NCI-H2196 treated with DMSO at 0.1 percent for 48 hours (cell line): ENCODE results near the gene GLCCI1.

Source experiments
- DNase-seq: peaks from one replicate; lab custom pipeline; 2025; ENCODE audit not compliant: unreplicated experiment; lab: John Stamatoyannopoulos, UW

Gene GLCCI1

DNA sequence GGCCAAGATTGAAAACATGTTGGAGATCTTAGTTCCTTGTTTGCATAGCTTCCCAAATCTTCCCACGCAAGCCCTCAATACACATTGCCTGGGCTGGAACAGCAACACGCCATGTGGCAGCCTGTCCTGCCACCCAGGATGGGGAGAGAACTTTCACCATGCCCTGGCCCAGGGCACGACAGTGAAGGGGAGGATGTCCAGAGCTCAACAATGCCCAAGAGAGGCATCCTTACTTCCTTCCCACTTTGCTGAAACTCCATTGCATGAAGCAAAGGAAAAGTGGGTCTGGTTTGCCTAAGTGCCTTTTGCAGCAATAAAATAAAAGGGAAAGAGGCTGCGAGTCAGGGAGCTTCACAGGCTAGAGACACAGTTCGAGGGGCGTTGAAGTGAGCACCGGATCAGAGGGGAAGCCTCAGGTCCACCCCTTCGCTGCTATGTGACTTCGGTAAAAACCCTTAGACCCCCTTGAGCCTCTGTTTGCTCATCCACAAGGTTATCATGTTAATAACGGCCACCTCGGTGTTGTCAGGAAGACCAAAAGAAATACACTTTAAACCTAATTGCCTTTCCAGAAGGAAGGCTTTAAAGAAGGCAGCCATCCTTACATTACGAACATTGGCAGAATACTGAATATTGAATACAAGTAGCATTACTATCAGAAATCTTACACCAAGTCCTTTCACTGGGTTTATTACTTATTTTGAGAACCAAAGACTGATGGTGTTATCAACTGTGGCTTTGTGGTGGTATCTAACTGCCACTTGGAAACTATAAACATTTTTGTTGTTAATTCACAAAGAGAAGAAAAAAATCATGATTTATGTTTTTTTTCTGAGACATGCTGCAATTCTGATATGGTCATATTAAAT is 160.1 kb downstream of the GLCCI1 start:
- DNase-seq, result no peak

DNA sequence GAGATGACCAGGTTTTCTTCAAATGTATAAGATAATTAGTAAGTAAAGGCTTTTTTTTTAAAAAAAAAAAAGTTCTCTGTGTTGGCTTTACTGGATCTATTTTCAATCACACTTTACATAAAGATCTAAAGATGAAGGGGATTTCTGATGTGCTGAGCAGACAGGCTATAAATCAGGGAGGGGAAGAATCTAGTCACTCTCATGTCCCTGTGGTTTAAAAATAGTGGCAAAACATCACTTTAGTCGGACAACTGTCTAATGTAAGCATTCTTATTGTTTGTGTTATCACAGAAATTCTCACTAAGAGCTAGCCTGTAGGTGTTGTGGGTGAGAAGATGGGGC is 160.7 kb downstream of the GLCCI1 start:
- no peak for DNase-seq

DNA sequence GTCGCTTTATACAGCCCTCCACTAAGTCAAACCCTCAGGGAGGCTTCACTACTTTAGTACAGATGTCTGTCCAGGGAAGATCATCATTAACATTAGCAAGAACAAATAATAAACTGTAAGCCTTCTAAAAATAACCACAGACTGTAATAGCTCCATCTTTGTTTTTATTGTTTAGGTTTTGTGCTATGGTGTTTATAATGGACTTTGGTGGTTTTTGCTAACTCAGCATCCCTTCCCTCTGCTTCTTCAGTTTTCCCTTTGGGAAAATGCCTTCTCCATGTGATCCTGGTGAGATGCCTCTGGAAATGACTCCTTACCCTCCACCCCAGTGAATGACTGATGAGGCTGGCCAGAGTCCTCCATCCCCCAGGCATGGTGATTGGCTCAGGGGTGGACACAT is 162.1 kb downstream of the GLCCI1 start:
- DNase-seq, result no peak

DNA sequence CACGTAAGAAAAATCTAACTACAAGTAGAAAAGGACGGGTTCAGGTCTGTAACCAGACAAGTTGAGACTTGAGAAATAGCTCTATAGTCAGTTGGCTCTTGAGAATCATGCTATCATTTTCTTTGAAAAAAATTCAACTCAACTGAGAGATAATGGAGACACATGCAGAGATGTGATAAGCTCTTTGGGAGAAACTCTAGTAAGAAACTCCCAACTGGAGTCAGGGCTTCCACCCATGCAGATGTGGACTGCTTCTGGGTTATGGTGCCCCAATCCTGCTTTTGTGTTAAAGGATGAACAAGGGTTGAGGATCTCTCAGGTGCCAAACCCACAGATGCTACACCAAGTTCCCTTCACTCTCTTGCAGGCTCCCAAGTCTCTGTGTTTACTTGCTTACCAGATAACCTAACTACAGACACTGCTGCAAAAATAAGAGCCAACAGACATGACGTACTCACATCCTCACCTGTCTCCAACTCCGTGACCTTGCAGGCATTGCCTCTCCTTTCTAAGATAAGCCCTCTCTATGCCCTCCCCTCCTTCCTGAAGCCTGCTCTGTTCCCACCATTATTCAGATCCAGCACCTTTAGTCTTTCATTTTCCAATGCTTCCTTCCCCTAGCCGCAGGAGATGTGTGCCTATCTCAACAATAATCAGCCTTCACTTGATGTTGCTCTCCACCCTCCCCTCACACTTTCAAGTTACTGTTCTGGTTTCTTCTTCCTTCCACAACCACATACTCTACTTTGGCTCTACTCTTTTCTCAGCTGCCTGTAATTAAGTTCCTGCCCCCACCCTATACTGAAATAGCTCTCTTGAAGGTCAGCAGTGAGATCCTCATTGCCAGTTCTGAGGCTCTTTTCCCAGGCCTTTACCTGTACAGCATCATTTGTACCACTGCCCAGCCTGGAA is 163.4 kb downstream of the GLCCI1 start:
- no peak for DNase-seq

DNA sequence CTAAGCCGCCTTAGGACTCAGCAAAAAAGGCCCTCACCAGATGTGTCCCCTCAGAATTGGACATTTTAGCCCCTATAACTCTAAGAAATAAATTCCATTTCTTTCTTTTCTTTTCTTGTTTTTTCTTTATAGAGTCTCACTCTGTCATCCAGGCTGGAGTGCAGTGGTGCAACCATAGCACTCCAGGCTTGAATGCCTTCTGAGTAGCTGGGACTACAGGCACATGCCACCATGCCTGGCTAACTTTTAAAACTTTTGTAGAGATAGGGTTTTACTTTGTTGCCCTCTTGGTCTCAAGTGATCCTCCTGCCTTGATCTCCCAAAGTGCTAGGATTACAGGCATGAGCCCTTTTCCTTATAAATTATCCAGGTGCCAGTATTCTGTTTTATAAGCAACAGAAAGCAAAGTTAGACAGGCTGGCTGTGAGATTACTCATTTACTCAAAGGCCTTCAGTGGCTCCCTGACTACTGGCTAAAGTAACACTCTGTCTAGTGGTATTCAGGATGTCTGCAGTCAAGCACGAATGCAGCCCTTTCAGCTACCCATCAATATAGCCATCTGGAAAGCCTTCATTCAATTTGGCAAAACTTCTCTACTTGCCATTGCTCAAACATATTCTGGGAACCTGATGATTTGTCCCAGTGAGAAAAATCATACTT is 164.7 kb downstream of the GLCCI1 start:
- DNase-seq, result no peak

DNA sequence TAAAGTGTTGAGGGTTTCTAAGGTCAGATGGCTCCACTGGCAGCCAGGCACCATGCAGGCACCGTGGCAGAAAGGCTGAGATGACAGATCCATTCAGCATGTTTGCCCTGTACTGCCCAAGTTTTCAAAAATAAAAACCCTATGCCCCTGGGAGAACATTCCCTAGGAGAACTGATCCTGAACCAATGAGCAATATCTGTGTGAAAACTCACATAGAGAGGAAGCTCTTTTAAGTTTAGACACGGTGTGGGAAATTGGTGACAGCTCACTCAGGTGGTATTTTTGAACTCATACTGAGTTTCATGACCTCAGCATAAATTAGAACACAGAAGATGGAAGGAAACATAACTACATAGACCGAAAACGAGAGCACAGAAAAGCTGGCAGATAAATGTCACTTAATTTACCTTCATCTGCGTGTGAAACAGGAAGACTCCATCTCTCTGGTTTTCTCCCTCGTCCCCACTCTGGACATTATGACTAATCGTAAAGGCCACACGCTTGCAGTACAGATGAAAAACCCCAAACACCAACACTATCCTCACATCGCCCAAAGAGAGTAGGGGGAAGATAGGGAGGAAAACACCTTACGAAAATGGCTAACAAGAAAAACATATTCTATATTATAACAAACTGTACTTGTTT is 165.6 kb downstream of the GLCCI1 start:
- no peak for DNase-seq

DNA sequence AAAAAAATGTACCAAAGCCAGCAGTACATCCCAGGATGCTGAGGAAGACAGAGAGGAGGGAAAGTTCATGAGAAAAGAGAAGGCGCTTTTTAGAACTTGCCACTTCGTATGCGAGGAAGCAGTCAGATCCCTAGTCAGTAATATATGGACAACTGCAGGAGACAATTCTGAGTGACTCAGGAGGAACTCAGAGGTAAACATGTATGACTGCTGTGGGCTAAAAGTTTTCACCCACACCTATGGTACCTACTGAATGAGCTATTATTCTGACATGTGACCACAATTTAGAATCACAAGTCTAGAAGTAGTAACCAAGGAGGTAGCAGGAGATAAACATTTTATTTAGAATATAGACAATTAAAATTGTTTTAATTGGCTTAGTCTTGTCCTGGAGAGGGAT is 166.8 kb downstream of the GLCCI1 start:
- DNase-seq, result no peak

DNA sequence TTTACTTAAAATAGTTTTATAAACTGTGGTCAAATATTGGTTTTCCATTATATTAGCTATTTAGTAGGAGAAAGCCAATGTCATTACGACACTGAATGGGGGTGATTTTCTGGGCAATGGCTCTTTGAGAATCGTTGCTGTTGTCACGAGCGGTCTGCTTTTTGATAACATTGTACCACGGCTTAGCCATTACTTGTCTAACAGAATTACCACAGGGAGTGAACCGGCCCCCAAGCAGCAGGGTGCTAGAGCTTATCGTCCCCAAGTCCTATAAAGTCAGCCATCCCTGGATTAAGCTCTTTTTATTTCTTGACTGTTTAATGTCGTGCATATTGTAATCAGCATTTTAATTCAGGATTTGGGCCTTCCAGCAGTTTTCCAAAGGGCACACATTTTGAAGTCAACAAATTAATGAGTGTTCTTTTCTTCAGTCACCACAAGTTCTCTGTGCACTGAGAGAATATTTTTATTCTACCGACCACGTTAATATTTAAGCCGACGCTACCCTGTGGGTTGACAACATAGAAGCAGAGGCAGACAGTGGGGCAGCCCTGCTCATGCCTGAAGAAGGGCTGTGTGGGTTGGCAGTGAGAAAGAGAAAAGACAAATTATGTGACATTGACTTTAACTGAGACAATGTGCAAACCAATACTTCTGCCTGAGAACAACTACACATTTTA is 167.6 kb downstream of the GLCCI1 start:
- DNase-seq, result no peak
